Thyroid gland (tissue), 4 donors: ENCODE measurements around the gene SIPA1.

ENCODE experiments used
- CTCF ChIP-seq, 6 experiments: fragments of 200-600 bp in 3 of 6; fragments of 450-650 bp in 3 of 6; sonication (generic) in 3 of 6; IDR thresholded peaks; one replicate each; pipeline ENCODE4 v1.5.1; 2016 to 2019; ENCODE audit warnings: antibody characterized with exemption in 6 of 6, mild to moderate bottlenecking in 2 of 6, inconsistent platforms in 1 of 6, moderate library complexity in 1 of 6
- POLR2A ChIP-seq, 2 donors: fragments of 450-650 bp; IDR thresholded peaks; one replicate each; pipeline ENCODE4 v1.6.1; 2017; ENCODE audit warnings: antibody characterized with exemption in 2 of 2, mild to moderate bottlenecking in 2 of 2, moderate library complexity in 1 of 2

GRCh38 chr11:65657426-65657825 lies 19.5 kb downstream of the SIPA1 start:
- no peak for TF ChIP-seq CTCF (IDR thresholded peaks at IDR 0.05)
- no peak for TF ChIP-seq POLR2A (IDR thresholded peaks at IDR 0.05)
